SH-SY5Y (cell line): ENCODE data around the gene RNF167.

Experiments
- GATA2 ChIP-seq: IDR thresholded peaks from 2 replicates; pipeline ENCODE4 v1.6.1; 2011; ENCODE audit warnings: mild to moderate bottlenecking, low read depth, low read length
- GATA3 ChIP-seq: IDR thresholded peaks from 2 replicates; pipeline ENCODE4 v1.6.1; 2011; ENCODE audit warnings: low read depth, mild to moderate bottlenecking, low read length, moderate library complexity

GRCh38 chr17:4966844-4967538 is 26.9 kb downstream of the RNF167 start:
- TF ChIP-seq GATA2 (no peak), GATA3 (no peak)
